Left ventricle myocardium inferior (tissue), 1 donor: Measurements from ENCODE around the gene MAS1. TPM values are rescaled to one million over a fixed set of nuclear protein-coding genes. Genes with fewer than 3 reads are reported as not detected.

Source experiments
- DNase-seq: peaks from one replicate; pipeline ENCODE4 v3.0.0-alpha.2; 2020
- H3K27ac ChIP-seq: fragments of 200-600 bp; replicated peaks from 2 replicates; pipeline ENCODE4 v1.8.0; 2021
- H3K27me3 ChIP-seq: fragments of 200-600 bp; 2 replicates; pipeline ENCODE4 v1.8.0; 2021; ENCODE audit warnings: low read depth
- H3K36me3 ChIP-seq: fragments of 200-600 bp; 2 replicates; pipeline ENCODE4 v1.8.0; 2021
- H3K4me1 ChIP-seq: fragments of 200-600 bp; 2 replicates; pipeline ENCODE4 v1.8.0; 2021
- H3K4me3 ChIP-seq: fragments of 200-600 bp; 2 replicates; pipeline ENCODE4 v1.8.0; 2021; ENCODE audit warnings: mild to moderate bottlenecking, moderate library complexity
- H3K9me3 ChIP-seq: fragments of 200-600 bp; replicated peaks from 2 replicates; pipeline ENCODE4 v1.8.0; 2021
- CTCF ChIP-seq: fragments of 200-600 bp; IDR thresholded peaks from 2 replicates; pipeline ENCODE4 v1.8.0; 2021; ENCODE audit warnings: antibody characterized with exemption, mild to moderate bottlenecking, borderline replicate concordance
- intact Hi-C: fragments of 100-400 bp; cut with micrococcal nuclease; formaldehyde crosslinking; loops from one replicate; pipeline ENCODE4 v1.11.0; 2022
- total RNA-seq: library from RNA; stranded (reverse); fragmentation: NEBNext Ultra II Directional; extraction: Animal tissue kit (Norgen Biotek cat#: 25700); gene quantifications from one replicate; pipeline ENCODE4 v1.2.1, GENCODE V29; 2021
- donor health status: DM: no; HTN: yes; CAD: no; lungs with severe emphysema.

The MAS1 gene
- total RNA-seq, 1 donor from 2014 or later = not detected

GRCh38 chr6:159875194-159875593 lies 15.6 kb upstream of the MAS1 start:
- no peaks in the 10 kb centered on the region for H3K36me3 ChIP-seq
- intact Hi-C loops = no loop called here

DNA sequence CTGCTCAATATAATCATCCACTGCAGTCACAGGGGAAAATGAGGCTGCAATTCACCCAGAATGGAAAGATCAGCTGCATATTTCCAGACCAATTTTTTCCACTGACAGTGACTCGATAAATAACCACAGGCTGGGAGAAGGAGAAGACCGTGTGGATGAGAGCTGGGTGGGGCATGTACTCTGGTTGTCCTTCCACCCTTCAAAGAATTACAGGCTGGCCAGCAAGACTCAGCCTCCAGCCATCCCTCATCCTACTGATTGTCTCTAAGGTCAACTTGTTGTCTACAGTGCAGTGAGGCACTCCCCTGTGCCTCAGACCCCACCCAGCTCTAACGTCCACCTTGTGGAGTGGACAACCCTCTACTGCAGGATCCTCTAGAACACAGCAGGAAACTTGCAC lies 14.5 kb upstream of the MAS1 start:
- intact Hi-C loops = no loop called here
- no peak for TF ChIP-seq CTCF
- H3K27me3 ChIP-seq = no peaks in the 10 kb centered on the region
- no peak overlapping the region for H3K4me3 ChIP-seq
- no peak for DNase-seq
- no peaks in the 10 kb centered on the region for H3K9me3 ChIP-seq
- no peaks in the 10 kb centered on the region for H3K36me3 ChIP-seq
- no peaks in the 10 kb centered on the region for H3K4me1 ChIP-seq
- no peak overlapping the region for H3K27ac ChIP-seq

More at GRCh38 chr6:159875194-159875593, 15.6 kb upstream of the MAS1 start:
- Histone ChIP-seq H3K27ac (no peak overlapping the region), H3K27me3 (no peaks in the 10 kb centered on the region), H3K4me3 (no peak overlapping the region), H3K9me3 (no peaks in the 10 kb centered on the region), H3K4me1 (no peaks in the 10 kb centered on the region)
- no peak for DNase-seq
- no peak for TF ChIP-seq CTCF

DNA sequence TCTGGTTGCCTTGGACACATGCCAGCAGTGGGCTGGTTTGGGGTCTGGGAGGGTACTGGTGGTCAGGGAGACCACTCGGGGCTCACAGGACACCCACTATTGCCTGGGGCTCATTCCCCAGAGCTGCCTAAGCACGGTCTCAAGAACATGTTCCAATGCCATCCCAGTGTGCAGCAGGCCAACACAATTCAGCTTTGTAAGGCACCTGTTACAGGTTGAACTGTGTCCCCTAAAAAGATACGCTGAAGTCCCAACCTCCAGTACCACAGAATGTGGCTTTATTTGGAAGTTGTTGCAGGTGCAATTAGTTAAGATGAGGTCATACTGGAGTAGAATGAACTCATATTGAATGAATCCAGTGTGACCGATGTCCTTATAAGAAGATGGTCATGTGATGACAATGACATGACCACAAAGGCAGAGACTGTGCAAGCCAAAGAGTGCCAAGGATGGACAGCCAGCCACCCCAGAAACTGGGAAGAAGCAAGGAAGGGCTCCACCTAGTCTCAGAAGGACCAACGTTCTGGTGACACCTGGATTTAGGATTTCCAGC lies 13.5 kb upstream of the MAS1 start:
- H3K9me3 ChIP-seq = no peaks in the 10 kb centered on the region
- H3K4me3 ChIP-seq = no peak overlapping the region
- H3K27me3 ChIP-seq = no peaks in the 10 kb centered on the region
- H3K36me3 ChIP-seq = no peaks in the 10 kb centered on the region
- no peaks in the 10 kb centered on the region for H3K4me1 ChIP-seq
- DNase-seq = no peak
- intact Hi-C loops = no loop called here
- H3K27ac ChIP-seq = no peak overlapping the region
- TF ChIP-seq CTCF = no peak

GRCh38 chr6:159878341-159878740 lies 12.4 kb upstream of the MAS1 start:
- H3K36me3 ChIP-seq = no peaks in the 10 kb centered on the region
- no peak for DNase-seq
- H3K4me1 ChIP-seq = no peaks in the 10 kb centered on the region
- H3K4me3 ChIP-seq = no peak overlapping the region
- TF ChIP-seq CTCF = no peak
- no peak overlapping the region for H3K27ac ChIP-seq
- H3K9me3 ChIP-seq = no peaks in the 10 kb centered on the region
- intact Hi-C loops = no loop called here
- no peaks in the 10 kb centered on the region for H3K27me3 ChIP-seq

DNA sequence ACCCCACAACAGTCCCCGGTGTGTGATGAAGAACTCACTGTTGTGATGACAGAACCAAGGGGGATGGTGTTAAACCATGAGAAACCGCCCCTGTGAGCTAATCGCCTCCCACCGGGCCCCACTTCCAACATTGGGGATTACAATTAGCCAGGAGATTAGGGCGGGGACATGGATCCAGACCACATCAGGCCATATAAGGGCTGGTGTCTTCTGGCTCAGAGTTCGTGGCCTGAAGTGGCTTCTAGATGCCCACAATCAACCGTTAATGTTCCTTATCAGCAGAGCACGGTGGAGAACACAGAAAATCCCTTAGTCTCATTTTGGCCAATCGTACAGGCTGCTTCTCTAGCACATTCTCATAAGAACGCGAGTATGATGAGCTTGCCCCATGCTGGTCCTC lies 10.9 kb upstream of the MAS1 start:
- H3K36me3 ChIP-seq = no peaks in the 10 kb centered on the region
- no peaks in the 10 kb centered on the region for H3K27me3 ChIP-seq
- H3K27ac ChIP-seq = no peak overlapping the region
- no peak for DNase-seq
- H3K4me1 ChIP-seq = no peaks in the 10 kb centered on the region
- TF ChIP-seq CTCF = no peak
- H3K9me3 ChIP-seq = no peaks in the 10 kb centered on the region
- no peak overlapping the region for H3K4me3 ChIP-seq
- intact Hi-C loops = no loop called here

- no peak overlapping the region for H3K27ac ChIP-seq
- H3K9me3 ChIP-seq = no peaks in the 10 kb centered on the region
- TF ChIP-seq CTCF = no peak
- intact Hi-C loops = no loop called here
- H3K36me3 ChIP-seq = no peaks in the 10 kb centered on the region
- no peaks in the 10 kb centered on the region for H3K4me1 ChIP-seq
- no peak for DNase-seq
- H3K4me3 ChIP-seq = no peak overlapping the region
- no peaks in the 10 kb centered on the region for H3K27me3 ChIP-seq
Measured at GRCh38 chr6:159880412-159880975, 10.3 kb upstream of the MAS1 start.
